Cardiac muscle cell (in vitro differentiated cells and primary cell): ENCODE results near the gene TMEM87A. TPM values are rescaled to one million over a fixed set of nuclear protein-coding genes. Genes with fewer than 3 reads are reported as not detected.

Experiments
- DNase-seq, 2 donors: peaks; one replicate each; pipeline versions ENCODE4 v3.0.0 to v3.0.0-alpha.2; 2010 to 2017; ENCODE audit warnings: low read depth in 1 of 2, low spot score in 1 of 2
- H3K27ac ChIP-seq: fragments of 200-600 bp; sonication (generic); 2 replicates; pipeline ENCODE4 v1.5.1; 2016
- H3K27me3 ChIP-seq: fragments of 200-600 bp; sonication (generic); 2 replicates; pipeline ENCODE4 v1.6.0; 2016; ENCODE audit warnings: control low read depth
- H3K36me3 ChIP-seq: fragments of 200-600 bp; sonication (generic); 2 replicates; pipeline ENCODE4 v1.5.1; 2016; ENCODE audit warnings: control low read depth
- H3K4me1 ChIP-seq: fragments of 200-600 bp; sonication (generic); 2 replicates; pipeline ENCODE4 v1.8.1; 2017; ENCODE audit warnings: low read depth, mild to moderate bottlenecking, mixed run types
- H3K4me3 ChIP-seq: fragments of 200-600 bp; sonication (generic); 2 replicates; pipeline ENCODE4 v1.5.1; 2016; ENCODE audit warnings: mild to moderate bottlenecking
- H3K9me3 ChIP-seq: fragments of 200-600 bp; sonication (generic); 2 replicates; pipeline ENCODE4 v1.5.1; 2017; ENCODE audit warnings: low read depth, mild to moderate bottlenecking, control low read depth
- CTCF ChIP-seq: IDR thresholded peaks from 2 replicates; pipeline ENCODE4 v1.5.1; 2012; ENCODE audit warnings: low read depth, mild to moderate bottlenecking, low read length
- polyA plus RNA-seq: library from polyadenylated mRNA; unstranded; fragments of >200 nt; fragmentation: Nextera tagmentation; extraction: Ambion mirVana; gene quantifications from 2 replicates; pipeline ENCODE4 v1.2.1, GENCODE V29; 2016
- total RNA-seq: library from RNA; depleted of rRNA; stranded (reverse); fragments of >200 nt; gene quantifications from 2 replicates; pipeline ENCODE4 v1.2.3, GENCODE V29; 2016

The TMEM87A gene
- total and polyA plus RNA-seq, 2 experiments from 2014 or later: 43.5 to 59.2 TPM

GRCh38 chr15:42275780-42276391 is 2.7 kb upstream of the TMEM87A start:
- Histone ChIP-seq H3K4me3 (no peak overlapping the region), H3K27me3 (no peaks in the 10 kb centered on the region), H3K9me3 (no peaks in the 10 kb centered on the region), H3K36me3 (no peaks in the 10 kb centered on the region), H3K27ac (peak overlapping the region; percentile 97), H3K4me1 (peaks cover 27% of the 10 kb centered on the region)
- DNase-seq: peak in 1 of 2 donors; percentile 3
- no peak for TF ChIP-seq CTCF

- no peaks in the 10 kb centered on the region for H3K36me3 ChIP-seq
- no peak overlapping the region for H3K4me3 ChIP-seq
- H3K9me3 ChIP-seq: no peaks in the 10 kb centered on the region
- peak overlapping the region; percentile 97 for H3K27ac ChIP-seq
- peaks cover 25% of the 10 kb centered on the region for H3K4me1 ChIP-seq
- no peaks in the 10 kb centered on the region for H3K27me3 ChIP-seq
- TF ChIP-seq CTCF: no peak
- DNase-seq: no peak
Observed at GRCh38 chr15:42274702-42274989, 1.4 kb upstream of the TMEM87A start.

GRCh38 chr15:42273900-42274701 is 868 bp upstream of the TMEM87A start:
- Histone ChIP-seq H3K27me3 (no peaks in the 10 kb centered on the region), H3K4me3 (peak overlapping the region; percentile 76), H3K27ac (peak overlapping the region; percentile 97), H3K4me1 (peaks cover 23% of the 10 kb centered on the region), H3K9me3 (no peaks in the 10 kb centered on the region), H3K36me3 (no peaks in the 10 kb centered on the region)
- DNase-seq: peak; percentile 18 to 63
- no peak for TF ChIP-seq CTCF

GRCh38 chr15:42270996-42271395 is 2.2 kb downstream of the TMEM87A start:
- no peak for DNase-seq
- Histone ChIP-seq H3K9me3 (no peaks in the 10 kb centered on the region), H3K4me1 (peaks cover 28% of the 10 kb centered on the region), H3K27ac (peak overlapping the region; percentile 97), H3K4me3 (peak overlapping the region; percentile 76), H3K27me3 (no peaks in the 10 kb centered on the region), H3K36me3 (peaks cover 20% of the 10 kb centered on the region)
- TF ChIP-seq CTCF: no peak

GRCh38 chr15:42270551-42270950 is 2.7 kb downstream of the TMEM87A start:
- no peak for TF ChIP-seq CTCF
- Histone ChIP-seq H3K9me3 (no peaks in the 10 kb centered on the region), H3K4me3 (peak overlapping the region; percentile 76), H3K4me1 (peaks cover 24% of the 10 kb centered on the region), H3K36me3 (peaks cover 25% of the 10 kb centered on the region), H3K27ac (peak overlapping the region; percentile 97), H3K27me3 (no peaks in the 10 kb centered on the region)
- DNase-seq: no peak
